ENCODE measurements around the gene RNU7-1.

RNU7-1 gene

DNA sequence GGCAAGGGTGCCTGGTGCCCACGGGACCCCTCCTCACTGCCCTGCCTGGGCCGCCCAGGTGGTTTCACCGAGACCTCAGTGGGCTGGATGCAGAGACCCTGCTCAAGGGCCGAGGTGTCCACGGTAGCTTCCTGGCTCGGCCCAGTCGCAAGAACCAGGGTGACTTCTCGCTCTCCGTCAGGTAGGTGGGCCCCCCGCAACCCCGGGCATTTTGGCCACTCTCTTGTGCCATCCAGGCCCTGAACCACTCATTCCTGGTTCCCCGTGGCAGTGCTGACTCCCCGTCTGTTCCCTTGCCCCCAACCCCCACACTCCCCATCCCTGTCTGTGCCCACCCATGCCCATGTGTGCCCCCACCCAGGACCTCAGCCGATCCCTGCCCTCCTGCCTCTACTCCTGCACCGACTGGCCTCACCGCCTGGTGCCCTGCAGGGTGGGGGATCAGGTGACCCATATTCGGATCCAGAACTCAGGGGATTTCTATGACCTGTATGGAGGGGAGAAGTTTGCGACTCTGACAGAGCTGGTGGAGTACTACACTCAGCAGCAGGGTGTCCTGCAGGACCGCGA is 8.0 kb downstream of the RNU7-1 start:
- Histone ChIP-seq H4K20me1 (ENCODE audit: insufficient read depth) (no peaks in the 10 kb centered on the region), H3K4me3 (IDR thresholded peaks at IDR 0.05; ENCODE audit: insufficient read depth, low read depth, low read length) (no peak overlapping the region), H3K9ac (no peak overlapping the region), H3K79me2 (ENCODE audit: insufficient read depth, low read depth) (no peaks in the 10 kb centered on the region), H2AFZ (ENCODE audit: low read depth) (no peak overlapping the region), H3K27me3 (ENCODE audit: insufficient read depth, low read depth) (no peaks in the 10 kb centered on the region), H3K4me1 (ENCODE audit: low read depth, poor library complexity, severe bottlenecking) (peaks cover 36% of the 10 kb centered on the region), H3K27ac (no peak overlapping the region), H3K36me3 (ENCODE audit: insufficient read depth) (no peaks in the 10 kb centered on the region), H3K4me2 (no peak overlapping the region)
- no peak for TF ChIP-seq CTCF (conservative IDR thresholded peaks at IDR 0.05; ENCODE audit: low read depth, low read length)

GRCh38 chr12:6952121-6952862 is 8.7 kb downstream of the RNU7-1 start:
- peaks cover 36% of the 10 kb centered on the region for H3K4me1 ChIP-seq (ENCODE audit: low read depth, poor library complexity, severe bottlenecking)
- H4K20me1 ChIP-seq (ENCODE audit: insufficient read depth): no peaks in the 10 kb centered on the region
- no peaks in the 10 kb centered on the region for H3K27me3 ChIP-seq (ENCODE audit: insufficient read depth, low read depth)
- no peak overlapping the region for H3K27ac ChIP-seq
- no peaks in the 10 kb centered on the region for H3K36me3 ChIP-seq (ENCODE audit: insufficient read depth)
- no peaks in the 10 kb centered on the region for H3K79me2 ChIP-seq (ENCODE audit: insufficient read depth, low read depth)
- no peak overlapping the region for H3K4me3 ChIP-seq (IDR thresholded peaks at IDR 0.05; ENCODE audit: insufficient read depth, low read depth, low read length)
- no peak overlapping the region for H2AFZ ChIP-seq (ENCODE audit: low read depth)
- H3K9ac ChIP-seq: no peak overlapping the region
- H3K4me2 ChIP-seq: no peak overlapping the region
- no peak for TF ChIP-seq CTCF (conservative IDR thresholded peaks at IDR 0.05; ENCODE audit: low read depth, low read length)

DNA sequence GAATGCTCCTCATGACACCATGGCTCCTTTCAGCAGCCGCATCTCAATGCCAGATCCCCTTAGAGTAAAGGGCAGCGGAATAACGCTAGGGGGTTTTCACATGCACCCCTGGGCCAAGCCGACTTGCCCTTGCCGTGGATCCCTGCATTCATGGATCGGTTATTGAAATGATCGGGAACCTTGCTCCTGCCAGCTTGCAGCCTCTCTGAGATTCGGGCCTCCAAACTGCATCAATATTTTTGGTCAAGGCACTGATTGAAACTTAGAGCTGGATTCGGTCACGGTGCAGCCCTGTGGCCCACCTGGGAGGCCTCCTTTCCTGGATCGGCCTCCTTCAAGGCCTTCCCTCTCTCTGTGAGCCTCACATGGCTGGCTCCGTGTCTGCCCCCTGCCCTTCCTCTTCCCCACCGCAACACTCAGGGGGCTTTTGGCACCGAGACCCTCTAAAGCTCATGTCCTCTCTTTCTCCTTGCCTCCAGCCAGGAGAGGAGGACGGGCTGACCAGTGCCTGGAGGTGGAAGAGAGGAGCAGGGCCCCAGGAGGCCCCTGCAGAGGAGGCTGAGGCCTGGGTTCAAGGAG is 9.3 kb downstream of the RNU7-1 start:
- no peak for TF ChIP-seq CTCF (conservative IDR thresholded peaks at IDR 0.05; ENCODE audit: low read depth, low read length)
- H3K4me1 ChIP-seq (ENCODE audit: low read depth, poor library complexity, severe bottlenecking): peaks cover 36% of the 10 kb centered on the region
- no peaks in the 10 kb centered on the region for H3K36me3 ChIP-seq (ENCODE audit: insufficient read depth)
- no peaks in the 10 kb centered on the region for H3K27me3 ChIP-seq (ENCODE audit: insufficient read depth, low read depth)
- peak overlapping the region; percentile 35 for H3K27ac ChIP-seq
- peak overlapping the region; percentile 79; the same call in 1 of the 2 replicates for H2AFZ ChIP-seq (ENCODE audit: low read depth)
- H4K20me1 ChIP-seq (ENCODE audit: insufficient read depth): no peaks in the 10 kb centered on the region
- no peak overlapping the region for H3K4me3 ChIP-seq (IDR thresholded peaks at IDR 0.05; ENCODE audit: insufficient read depth, low read depth, low read length)
- no peaks in the 10 kb centered on the region for H3K79me2 ChIP-seq (ENCODE audit: insufficient read depth, low read depth)
- H3K4me2 ChIP-seq: peak overlapping the region; percentile 93
- H3K9ac ChIP-seq: peak overlapping the region; percentile 20; the same call in 1 of the 2 replicates

DNA sequence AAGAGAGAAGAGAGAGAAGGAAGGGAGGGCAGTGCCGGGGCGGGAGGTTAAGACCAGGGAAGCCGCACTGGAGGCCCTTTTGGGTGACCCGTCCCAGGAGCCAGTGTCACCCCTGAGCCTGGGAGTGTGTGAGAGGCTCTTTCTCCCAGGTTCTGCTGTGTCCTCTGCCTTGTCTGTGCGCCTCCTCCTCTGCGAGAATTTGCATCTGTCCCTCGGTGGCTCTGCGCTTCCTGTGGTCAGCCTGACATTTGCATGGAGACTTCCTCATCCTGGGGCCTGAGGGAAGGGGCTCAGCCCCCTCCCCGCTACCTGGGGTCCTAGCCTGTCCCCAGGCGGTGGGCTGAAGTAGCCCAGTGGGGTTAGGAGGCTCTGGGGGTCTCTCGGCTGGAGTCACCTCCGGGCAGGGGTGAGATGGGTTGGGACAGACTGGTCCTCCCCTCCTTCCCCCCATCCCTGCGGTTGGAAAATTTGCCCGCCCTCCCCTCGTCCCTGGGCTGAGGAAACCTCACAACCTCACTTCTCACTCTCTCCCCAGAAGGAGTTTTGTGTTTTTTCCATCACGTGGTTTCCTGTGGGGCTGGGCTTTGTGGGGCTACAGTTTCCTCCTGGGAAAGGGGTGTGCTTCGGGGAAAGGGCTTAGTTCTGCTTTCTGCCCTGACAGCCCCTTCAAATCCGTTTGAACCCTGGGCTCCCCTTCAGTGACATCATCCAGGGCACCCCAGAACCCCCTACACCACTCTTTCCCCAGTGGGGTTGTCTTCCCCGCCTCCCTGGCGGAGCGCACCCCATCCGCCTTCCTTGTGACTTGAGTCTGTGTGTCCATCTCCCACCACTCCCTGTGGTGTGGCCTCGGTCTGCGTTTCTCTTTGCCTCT is 10.1 kb downstream of the RNU7-1 start:
- H3K4me3 ChIP-seq (IDR thresholded peaks at IDR 0.05; ENCODE audit: insufficient read depth, low read depth, low read length): no peak overlapping the region
- no peak for TF ChIP-seq CTCF (conservative IDR thresholded peaks at IDR 0.05; ENCODE audit: low read depth, low read length)
- peak overlapping the region; percentile 93 for H3K4me2 ChIP-seq
- H3K4me1 ChIP-seq (ENCODE audit: low read depth, poor library complexity, severe bottlenecking): peaks cover 33% of the 10 kb centered on the region
- no peaks in the 10 kb centered on the region for H4K20me1 ChIP-seq (ENCODE audit: insufficient read depth)
- H3K27me3 ChIP-seq (ENCODE audit: insufficient read depth, low read depth): no peaks in the 10 kb centered on the region
- peak overlapping the region; percentile 35 for H3K27ac ChIP-seq
- H2AFZ ChIP-seq (ENCODE audit: low read depth): peak overlapping the region; percentile 79
- H3K9ac ChIP-seq: peak overlapping the region; percentile 20; the same call in 1 of the 2 replicates
- H3K36me3 ChIP-seq (ENCODE audit: insufficient read depth): no peaks in the 10 kb centered on the region
- H3K79me2 ChIP-seq (ENCODE audit: insufficient read depth, low read depth): no peaks in the 10 kb centered on the region

All from KMS-11 (cell line).